VCaP (cell line): Measurements from ENCODE around the gene EIF2B5.

Experiments used
- H3K27ac ChIP-seq: fragments of 450-650 bp; 2 replicates; pipeline ENCODE4 v1.5.1; 2017
- TF ChIP-seq, protein P1 (sequence below): fragments of 450-650 bp; conservative IDR thresholded peaks from 2 replicates; pipeline ENCODE4 v1.5.1; 2017; ENCODE audit warnings: mild to moderate bottlenecking, moderate library complexity

The EIF2B5 gene

DNA sequence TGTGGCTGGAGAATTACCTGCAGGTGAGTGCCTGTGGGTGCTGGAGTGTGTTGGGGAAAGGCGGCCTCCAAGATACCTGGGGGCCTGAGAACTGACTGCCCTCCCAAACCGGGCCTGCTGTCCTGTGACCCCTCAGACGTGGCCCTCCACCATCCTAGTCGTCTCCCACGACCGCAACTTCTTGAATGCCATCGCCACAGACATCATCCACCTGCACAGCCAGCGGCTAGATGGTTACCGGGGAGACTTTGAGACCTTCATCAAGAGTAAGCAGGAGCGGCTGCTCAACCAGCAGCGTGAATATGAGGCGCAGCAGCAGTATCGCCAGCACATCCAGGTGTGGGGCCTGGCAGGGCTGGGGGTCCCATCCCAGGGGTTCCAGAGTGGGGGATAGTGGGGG lies 54.3 kb downstream of the EIF2B5 start:
- H3K27ac ChIP-seq, result no peak overlapping the region
- TF ChIP-seq, protein P1, sequence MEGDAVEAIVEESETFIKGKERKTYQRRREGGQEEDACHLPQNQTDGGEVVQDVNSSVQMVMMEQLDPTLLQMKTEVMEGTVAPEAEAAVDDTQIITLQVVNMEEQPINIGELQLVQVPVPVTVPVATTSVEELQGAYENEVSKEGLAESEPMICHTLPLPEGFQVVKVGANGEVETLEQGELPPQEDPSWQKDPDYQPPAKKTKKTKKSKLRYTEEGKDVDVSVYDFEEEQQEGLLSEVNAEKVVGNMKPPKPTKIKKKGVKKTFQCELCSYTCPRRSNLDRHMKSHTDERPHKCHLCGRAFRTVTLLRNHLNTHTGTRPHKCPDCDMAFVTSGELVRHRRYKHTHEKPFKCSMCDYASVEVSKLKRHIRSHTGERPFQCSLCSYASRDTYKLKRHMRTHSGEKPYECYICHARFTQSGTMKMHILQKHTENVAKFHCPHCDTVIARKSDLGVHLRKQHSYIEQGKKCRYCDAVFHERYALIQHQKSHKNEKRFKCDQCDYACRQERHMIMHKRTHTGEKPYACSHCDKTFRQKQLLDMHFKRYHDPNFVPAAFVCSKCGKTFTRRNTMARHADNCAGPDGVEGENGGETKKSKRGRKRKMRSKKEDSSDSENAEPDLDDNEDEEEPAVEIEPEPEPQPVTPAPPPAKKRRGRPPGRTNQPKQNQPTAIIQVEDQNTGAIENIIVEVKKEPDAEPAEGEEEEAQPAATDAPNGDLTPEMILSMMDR, result no peak

DNA sequence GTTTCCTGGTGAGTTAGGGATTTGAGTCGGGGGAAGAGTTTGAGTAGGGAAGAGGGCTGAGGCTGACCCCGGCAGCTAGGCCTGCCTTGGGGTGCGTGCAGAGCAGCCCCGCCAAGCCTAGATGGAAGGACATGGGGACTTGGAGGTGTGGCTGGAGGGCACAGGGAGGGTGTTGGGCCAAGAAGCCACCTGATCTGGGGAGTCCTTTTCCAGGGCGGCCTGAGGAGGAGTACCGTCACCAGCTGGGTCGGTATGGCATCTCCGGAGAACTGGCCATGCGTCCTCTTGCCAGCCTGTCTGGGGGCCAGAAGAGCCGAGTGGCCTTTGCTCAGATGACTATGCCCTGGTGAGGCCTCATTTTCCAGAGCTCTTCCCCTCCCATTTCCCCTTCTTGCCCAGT lies 57.7 kb downstream of the EIF2B5 start:
- TF ChIP-seq, protein P1, result no peak
- H3K27ac ChIP-seq, result no peak overlapping the region

DNA sequence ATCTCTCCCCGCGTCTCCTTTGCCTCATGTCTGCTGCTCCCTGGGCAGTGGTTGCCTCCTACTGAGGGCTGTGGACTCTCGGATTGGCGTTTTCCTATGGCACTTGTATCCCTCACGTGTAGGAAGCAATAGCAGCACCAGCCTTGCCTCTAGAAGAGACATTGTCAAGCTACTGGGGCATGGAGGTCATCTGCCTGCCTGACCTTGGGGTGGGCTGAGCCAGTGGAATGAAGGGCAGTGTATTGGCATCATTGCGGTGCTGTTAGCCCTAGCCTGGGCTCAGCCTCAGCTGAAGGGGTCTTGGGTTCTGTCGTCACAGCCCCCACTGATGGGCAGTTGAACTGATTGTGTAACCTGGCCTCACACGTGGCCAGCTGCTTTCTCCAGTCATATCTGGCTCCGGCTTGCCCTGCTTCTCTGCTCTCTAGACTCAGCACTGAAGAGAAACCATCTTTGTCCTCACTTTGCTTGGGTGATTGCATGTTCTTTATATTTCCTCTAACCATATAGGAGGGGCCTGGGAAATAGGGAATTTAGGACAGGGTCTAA lies 58.9 kb downstream of the EIF2B5 start:
- TF ChIP-seq, protein P1, result no peak
- no peak overlapping the region for H3K27ac ChIP-seq
